ENCODE measurements around the gene FRMD3. TPM values are rescaled to one million over a fixed set of nuclear protein-coding genes. Genes with fewer than 3 reads are reported as not detected.
A peak's percentile ranks its signal among the peaks of the same experiment; 100 is the strongest.

Gene FRMD3
- total RNA-seq, 1 donor from 2014 or later, result 8.0 TPM

- no peak overlapping the region for H3K4me3 Mint-ChIP-seq
- DNase-seq (ENCODE audit: extremely low spot score, unreplicated experiment), result no peak
- peak; percentile 49 for TF ChIP-seq CTCF (conservative IDR thresholded peaks at IDR 0.05)
- H3K27ac Mint-ChIP-seq, result no peak overlapping the region
- no peaks in the 10 kb centered on the region for H3K36me3 Mint-ChIP-seq
- H3K9me3 Mint-ChIP-seq, result no peaks in the 10 kb centered on the region
- H3K27me3 Mint-ChIP-seq, result peaks cover 6% of the 10 kb centered on the region
- peaks cover 13% of the 10 kb centered on the region for H3K4me1 Mint-ChIP-seq (ENCODE audit: unreplicated experiment)
Observed at GRCh38 chr9:83330207-83331196, 207.7 kb downstream of the FRMD3 start.

- TF ChIP-seq CTCF (conservative IDR thresholded peaks at IDR 0.05), result no peak
- Mint-ChIP-seq H3K27ac (no peak overlapping the region), H3K27me3 (no peaks in the 10 kb centered on the region), H3K36me3 (no peaks in the 10 kb centered on the region), H3K4me3 (peak overlapping the region; percentile 2), H3K9me3 (no peaks in the 10 kb centered on the region), H3K4me1 (ENCODE audit: unreplicated experiment) (peaks cover 7% of the 10 kb centered on the region)
- no peak for DNase-seq (ENCODE audit: extremely low spot score, unreplicated experiment)
Observed at GRCh38 chr9:83327750-83328622, 210.2 kb downstream of the FRMD3 start.

- Mint-ChIP-seq H3K9me3 (no peaks in the 10 kb centered on the region), H3K36me3 (no peaks in the 10 kb centered on the region), H3K27ac (no peak overlapping the region), H3K4me3 (peak overlapping the region; percentile 2), H3K27me3 (no peaks in the 10 kb centered on the region), H3K4me1 (ENCODE audit: unreplicated experiment) (peaks cover 7% of the 10 kb centered on the region)
- TF ChIP-seq CTCF (conservative IDR thresholded peaks at IDR 0.05), result no peak
- no peak for DNase-seq (ENCODE audit: extremely low spot score, unreplicated experiment)
Observed at GRCh38 chr9:83327323-83327722, 210.9 kb downstream of the FRMD3 start.

- no peaks in the 10 kb centered on the region for H3K27me3 Mint-ChIP-seq
- no peak overlapping the region for H3K4me3 Mint-ChIP-seq
- no peaks in the 10 kb centered on the region for H3K36me3 Mint-ChIP-seq
- no peak for TF ChIP-seq CTCF (conservative IDR thresholded peaks at IDR 0.05)
- H3K4me1 Mint-ChIP-seq (ENCODE audit: unreplicated experiment), result peaks cover 7% of the 10 kb centered on the region
- H3K27ac Mint-ChIP-seq, result no peak overlapping the region
- DNase-seq (ENCODE audit: extremely low spot score, unreplicated experiment), result no peak
- no peaks in the 10 kb centered on the region for H3K9me3 Mint-ChIP-seq
Observed at GRCh38 chr9:83323148-83323547, 215.1 kb downstream of the FRMD3 start.

- no peak for TF ChIP-seq CTCF (conservative IDR thresholded peaks at IDR 0.05)
- Mint-ChIP-seq H3K4me3 (no peak overlapping the region), H3K9me3 (no peaks in the 10 kb centered on the region), H3K27ac (no peak overlapping the region), H3K36me3 (no peaks in the 10 kb centered on the region), H3K4me1 (ENCODE audit: unreplicated experiment) (peaks cover under 1% of the 10 kb centered on the region), H3K27me3 (no peaks in the 10 kb centered on the region)
- DNase-seq (ENCODE audit: extremely low spot score, unreplicated experiment), result no peak
Observed at GRCh38 chr9:83322438-83322837, 215.8 kb downstream of the FRMD3 start.
